GM23338 (cell line): Measurements from ENCODE around the gene MAP3K6. TPM values are rescaled to one million over a fixed set of nuclear protein-coding genes. Genes with fewer than 3 reads are reported as not detected.

Source experiments
- ATAC-seq: fragments of 200-7000 bp; cut with Tn5 transposase; 3 replicates; pipeline ENCODE4 v1.9.1; 2020
- DNase-seq: peaks from one replicate; pipeline ENCODE4 v3.0.0-alpha.2; 2015; ENCODE audit warnings: low spot score
- H2AFZ ChIP-seq: fragments of 200-600 bp; sonication (generic); 2 replicates; pipeline ENCODE4 v1.8.0; 2016; ENCODE audit warnings: antibody characterized with exemption, mild to moderate bottlenecking, moderate library complexity
- H3F3A ChIP-seq: fragments of 200-600 bp; sonication (generic); replicated peaks from 2 replicates; pipeline ENCODE4 v1.8.0; 2017; ENCODE audit warnings: antibody characterized with exemption, mixed run types, low read depth
- H3K27ac ChIP-seq: fragments of 200-600 bp; sonication (generic); 2 replicates; pipeline ENCODE4 v1.6.1; 2016; ENCODE audit warnings: low read depth
- H3K27me3 ChIP-seq: fragments of 200-600 bp; sonication (generic); 2 replicates; pipeline ENCODE4 v1.8.0; 2016; ENCODE audit warnings: mild to moderate bottlenecking, mixed run types, moderate library complexity; ENCODE audit not compliant: insufficient read depth
- H3K36me3 ChIP-seq: fragments of 200-600 bp; sonication (generic); 2 replicates; pipeline ENCODE4 v1.8.0; 2016; ENCODE audit warnings: mild to moderate bottlenecking; ENCODE audit not compliant: insufficient read depth
- H3K4me1 ChIP-seq: fragments of 200-600 bp; sonication (generic); 2 replicates; pipeline ENCODE4 v1.8.0; 2016; ENCODE audit warnings: mild to moderate bottlenecking, moderate library complexity; ENCODE audit not compliant: insufficient read depth
- H3K4me2 ChIP-seq: fragments of 200-600 bp; sonication (generic); 2 replicates; pipeline ENCODE4 v1.7.1; 2017; ENCODE audit warnings: mixed run types
- H3K4me3 ChIP-seq: fragments of 200-600 bp; sonication (generic); 2 replicates; pipeline ENCODE4 v1.6.1; 2016; ENCODE audit warnings: mixed run types
- H3K79me2 ChIP-seq: fragments of 200-600 bp; sonication (generic); replicated peaks from 2 replicates; pipeline ENCODE4 v1.8.0; 2017; ENCODE audit warnings: mild to moderate bottlenecking; ENCODE audit not compliant: insufficient read depth
- H3K9me2 ChIP-seq: fragments of 200-600 bp; sonication (generic); 2 replicates; pipeline ENCODE4 v1.8.0; 2017; ENCODE audit not compliant: insufficient read depth
- H4K20me1 ChIP-seq: fragments of 200-600 bp; sonication (generic); replicated peaks from 2 replicates; pipeline ENCODE4 v1.8.0; 2017; ENCODE audit warnings: mild to moderate bottlenecking; ENCODE audit not compliant: insufficient read depth
- H3K27ac Mint-ChIP-seq: 2 replicates; pipeline ENCODE4 v1.8.0; 2020; ENCODE audit warnings: inconsistent platforms, mild to moderate bottlenecking, moderate library complexity, mixed read lengths
- H3K27me3 Mint-ChIP-seq: 3 replicates; pipeline ENCODE4 v1.8.0; 2022; ENCODE audit warnings: low read depth, mild to moderate bottlenecking, moderate library complexity, mixed read lengths, inconsistent platforms; ENCODE audit not compliant: insufficient read depth, poor library complexity
- H3K36me3 Mint-ChIP-seq: 3 replicates; pipeline ENCODE4 v1.8.0; 2021; ENCODE audit warnings: low read depth, mild to moderate bottlenecking, inconsistent platforms, moderate library complexity, mixed read lengths
- H3K4me1 Mint-ChIP-seq: 3 replicates; pipeline ENCODE4 v1.8.0; 2020; ENCODE audit warnings: mild to moderate bottlenecking, inconsistent platforms, mixed read lengths
- H3K4me3 Mint-ChIP-seq: 3 replicates; pipeline ENCODE4 v1.8.0; 2021; ENCODE audit warnings: moderate library complexity, mild to moderate bottlenecking, inconsistent platforms, mixed read lengths
- H3K9me3 Mint-ChIP-seq: 3 replicates; pipeline ENCODE4 v1.8.0; 2020; ENCODE audit warnings: moderate library complexity, mild to moderate bottlenecking, inconsistent platforms, mixed read lengths
- CREB1 ChIP-seq: fragments of 250-450 bp; sonication (Bioruptor Pico); IDR thresholded peaks from 2 replicates; pipeline ENCODE4 v1.5.0; 2020; ENCODE audit warnings: low read depth, mild to moderate bottlenecking, moderate library complexity
- EZH2 ChIP-seq: fragments of 200-600 bp; sonication (generic); IDR thresholded peaks from one replicate; pipeline ENCODE4 v1.8.0; 2017; ENCODE audit warnings: antibody characterized with exemption, mild to moderate bottlenecking, low read depth; ENCODE audit not compliant: unreplicated experiment
- EZH2phosphoT487 ChIP-seq: fragments of 200-600 bp; sonication (generic); IDR thresholded peaks from one replicate; pipeline ENCODE4 v1.8.1; 2018; ENCODE audit warnings: antibody characterized with exemption; ENCODE audit not compliant: unreplicated experiment
- JUNB ChIP-seq: IDR thresholded peaks from one replicate; pipeline ENCODE4 v1.6.1; 2016; ENCODE audit warnings: antibody characterized with exemption; ENCODE audit not compliant: unreplicated experiment
- NANOG ChIP-seq: IDR thresholded peaks from 2 replicates; pipeline ENCODE4 v1.6.1; 2016; ENCODE audit warnings: antibody characterized with exemption, borderline replicate concordance
- POLR2AphosphoS5 ChIP-seq: IDR thresholded peaks from 2 replicates; pipeline ENCODE4 v1.6.1; 2016; ENCODE audit warnings: antibody characterized with exemption, low read depth
- STAT1 ChIP-seq: IDR thresholded peaks from one replicate; pipeline ENCODE4 v1.6.1; 2016; ENCODE audit warnings: antibody characterized with exemption; ENCODE audit not compliant: unreplicated experiment
- ZNF114 ChIP-seq: fragments of 250-450 bp; sonication (Bioruptor Pico); IDR thresholded peaks from 2 replicates; pipeline ENCODE4 v1.5.0; 2020; ENCODE audit warnings: mild to moderate bottlenecking, moderate library complexity
- ZNF331 ChIP-seq: fragments of 250-450 bp; sonication (Bioruptor Pico); IDR thresholded peaks from 2 replicates; pipeline ENCODE4 v1.5.0; 2020; ENCODE audit warnings: low read depth, mild to moderate bottlenecking, moderate library complexity
- polyA plus RNA-seq: library from polyadenylated mRNA; unstranded; fragments of >200 nt; fragmentation: Nextera tagmentation; extraction: Ambion mirVana; gene quantifications from 2 replicates; pipeline ENCODE4 v1.2.1, GENCODE V29; 2016
- total RNA-seq: library from RNA; depleted of rRNA; stranded (reverse); fragments of >200 nt; shearing (Covaris generic); gene quantifications from 2 replicates; pipeline ENCODE4 v1.2.3, GENCODE V29; 2014
- TF ChIP-seq, protein P1 (sequence below), 2 experiments: fragments of 200-600 bp in 1 of 2; sonication (generic) in 1 of 2; conservative IDR thresholded peaks; 2 replicates each; pipeline versions ENCODE4 v1.5.1 to v1.6.1; 2016 to 2017; ENCODE audit warnings: antibody characterized with exemption in 2 of 2, low read depth in 2 of 2, mild to moderate bottlenecking in 2 of 2, moderate library complexity in 1 of 2
- TF ChIP-seq, protein P2 (sequence below): IDR thresholded peaks from 2 replicates; pipeline ENCODE4 v1.6.1; 2016; ENCODE audit warnings: antibody characterized with exemption
- TF ChIP-seq, protein P3 (sequence below): IDR thresholded peaks from one replicate; pipeline ENCODE4 v1.6.1; 2018; ENCODE audit warnings: antibody characterized with exemption; ENCODE audit not compliant: unreplicated experiment
- TF ChIP-seq, protein P4 (sequence below): fragments of 250-450 bp; sonication (Bioruptor Pico); IDR thresholded peaks from 2 replicates; pipeline ENCODE4 v1.5.0; 2020; ENCODE audit warnings: mild to moderate bottlenecking, moderate library complexity

The MAP3K6 gene
- total and polyA plus RNA-seq, 2 experiments from 2014 or later = 8.2 to 10.6 TPM

DNA sequence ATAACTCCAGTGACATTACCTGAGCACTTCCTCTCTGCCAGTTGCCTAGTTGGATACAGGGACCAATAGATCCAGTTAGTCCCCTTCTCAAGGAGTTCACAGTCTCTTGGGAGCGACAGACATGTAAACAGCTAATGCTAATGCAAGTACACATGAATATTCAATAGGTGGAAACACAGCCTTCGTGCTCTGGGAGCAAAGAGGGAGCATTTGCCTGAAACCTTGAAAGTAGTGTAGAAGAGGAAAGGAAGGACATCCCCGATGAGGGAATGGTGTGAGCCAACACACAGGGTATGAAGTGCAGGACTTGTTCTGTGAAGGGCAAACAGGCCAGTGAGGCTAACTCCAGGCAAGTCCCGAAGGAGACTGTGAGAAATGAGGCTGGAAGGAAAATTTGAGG is 48.6 kb downstream of the MAP3K6 start:
- peaks cover 13% of the 10 kb centered on the region; the same call in 1 of the 2 replicates for H3F3A ChIP-seq
- peaks cover 9% of the 10 kb centered on the region for H3K79me2 ChIP-seq
- peaks cover 13% of the 10 kb centered on the region for H3K27me3 Mint-ChIP-seq
- no peak overlapping the region for H3K4me2 ChIP-seq
- no peak overlapping the region for H3K27ac Mint-ChIP-seq
- no peaks in the 10 kb centered on the region for H4K20me1 ChIP-seq
- no peak for DNase-seq
- no peaks in the 10 kb centered on the region for H3K9me3 Mint-ChIP-seq
- H3K4me3 ChIP-seq = no peak overlapping the region
- peaks cover 4% of the 10 kb centered on the region; the same call in 2 of the 3 replicates for H3K4me1 Mint-ChIP-seq
- H3K36me3 Mint-ChIP-seq = peaks cover 2% of the 10 kb centered on the region; the same call in 1 of the 3 replicates
- peak overlapping the region; percentile 84 for H2AFZ ChIP-seq
- TF ChIP-seq NANOG = no peak
- TF ChIP-seq ZNF331 (CRISPR knock-in tag) = no peak
- TF ChIP-seq, protein P1, sequence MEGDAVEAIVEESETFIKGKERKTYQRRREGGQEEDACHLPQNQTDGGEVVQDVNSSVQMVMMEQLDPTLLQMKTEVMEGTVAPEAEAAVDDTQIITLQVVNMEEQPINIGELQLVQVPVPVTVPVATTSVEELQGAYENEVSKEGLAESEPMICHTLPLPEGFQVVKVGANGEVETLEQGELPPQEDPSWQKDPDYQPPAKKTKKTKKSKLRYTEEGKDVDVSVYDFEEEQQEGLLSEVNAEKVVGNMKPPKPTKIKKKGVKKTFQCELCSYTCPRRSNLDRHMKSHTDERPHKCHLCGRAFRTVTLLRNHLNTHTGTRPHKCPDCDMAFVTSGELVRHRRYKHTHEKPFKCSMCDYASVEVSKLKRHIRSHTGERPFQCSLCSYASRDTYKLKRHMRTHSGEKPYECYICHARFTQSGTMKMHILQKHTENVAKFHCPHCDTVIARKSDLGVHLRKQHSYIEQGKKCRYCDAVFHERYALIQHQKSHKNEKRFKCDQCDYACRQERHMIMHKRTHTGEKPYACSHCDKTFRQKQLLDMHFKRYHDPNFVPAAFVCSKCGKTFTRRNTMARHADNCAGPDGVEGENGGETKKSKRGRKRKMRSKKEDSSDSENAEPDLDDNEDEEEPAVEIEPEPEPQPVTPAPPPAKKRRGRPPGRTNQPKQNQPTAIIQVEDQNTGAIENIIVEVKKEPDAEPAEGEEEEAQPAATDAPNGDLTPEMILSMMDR (conservative IDR thresholded peaks at IDR 0.05; ENCODE audit: low read depth in 2 of 2) = no peak
- TF ChIP-seq ZNF114 (CRISPR knock-in tag) = no peak
- TF ChIP-seq CREB1 (CRISPR knock-in tag) = no peak
- no peak for TF ChIP-seq POLR2AphosphoS5
- TF ChIP-seq, protein P2, sequence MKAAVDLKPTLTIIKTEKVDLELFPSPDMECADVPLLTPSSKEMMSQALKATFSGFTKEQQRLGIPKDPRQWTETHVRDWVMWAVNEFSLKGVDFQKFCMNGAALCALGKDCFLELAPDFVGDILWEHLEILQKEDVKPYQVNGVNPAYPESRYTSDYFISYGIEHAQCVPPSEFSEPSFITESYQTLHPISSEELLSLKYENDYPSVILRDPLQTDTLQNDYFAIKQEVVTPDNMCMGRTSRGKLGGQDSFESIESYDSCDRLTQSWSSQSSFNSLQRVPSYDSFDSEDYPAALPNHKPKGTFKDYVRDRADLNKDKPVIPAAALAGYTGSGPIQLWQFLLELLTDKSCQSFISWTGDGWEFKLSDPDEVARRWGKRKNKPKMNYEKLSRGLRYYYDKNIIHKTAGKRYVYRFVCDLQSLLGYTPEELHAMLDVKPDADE = no peak
- TF ChIP-seq EZH2phosphoT487 = no peak
- TF ChIP-seq STAT1 = no peak
- TF ChIP-seq, protein P3, sequence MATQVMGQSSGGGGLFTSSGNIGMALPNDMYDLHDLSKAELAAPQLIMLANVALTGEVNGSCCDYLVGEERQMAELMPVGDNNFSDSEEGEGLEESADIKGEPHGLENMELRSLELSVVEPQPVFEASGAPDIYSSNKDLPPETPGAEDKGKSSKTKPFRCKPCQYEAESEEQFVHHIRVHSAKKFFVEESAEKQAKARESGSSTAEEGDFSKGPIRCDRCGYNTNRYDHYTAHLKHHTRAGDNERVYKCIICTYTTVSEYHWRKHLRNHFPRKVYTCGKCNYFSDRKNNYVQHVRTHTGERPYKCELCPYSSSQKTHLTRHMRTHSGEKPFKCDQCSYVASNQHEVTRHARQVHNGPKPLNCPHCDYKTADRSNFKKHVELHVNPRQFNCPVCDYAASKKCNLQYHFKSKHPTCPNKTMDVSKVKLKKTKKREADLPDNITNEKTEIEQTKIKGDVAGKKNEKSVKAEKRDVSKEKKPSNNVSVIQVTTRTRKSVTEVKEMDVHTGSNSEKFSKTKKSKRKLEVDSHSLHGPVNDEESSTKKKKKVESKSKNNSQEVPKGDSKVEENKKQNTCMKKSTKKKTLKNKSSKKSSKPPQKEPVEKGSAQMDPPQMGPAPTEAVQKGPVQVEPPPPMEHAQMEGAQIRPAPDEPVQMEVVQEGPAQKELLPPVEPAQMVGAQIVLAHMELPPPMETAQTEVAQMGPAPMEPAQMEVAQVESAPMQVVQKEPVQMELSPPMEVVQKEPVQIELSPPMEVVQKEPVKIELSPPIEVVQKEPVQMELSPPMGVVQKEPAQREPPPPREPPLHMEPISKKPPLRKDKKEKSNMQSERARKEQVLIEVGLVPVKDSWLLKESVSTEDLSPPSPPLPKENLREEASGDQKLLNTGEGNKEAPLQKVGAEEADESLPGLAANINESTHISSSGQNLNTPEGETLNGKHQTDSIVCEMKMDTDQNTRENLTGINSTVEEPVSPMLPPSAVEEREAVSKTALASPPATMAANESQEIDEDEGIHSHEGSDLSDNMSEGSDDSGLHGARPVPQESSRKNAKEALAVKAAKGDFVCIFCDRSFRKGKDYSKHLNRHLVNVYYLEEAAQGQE = no peak
- TF ChIP-seq, protein P4, sequence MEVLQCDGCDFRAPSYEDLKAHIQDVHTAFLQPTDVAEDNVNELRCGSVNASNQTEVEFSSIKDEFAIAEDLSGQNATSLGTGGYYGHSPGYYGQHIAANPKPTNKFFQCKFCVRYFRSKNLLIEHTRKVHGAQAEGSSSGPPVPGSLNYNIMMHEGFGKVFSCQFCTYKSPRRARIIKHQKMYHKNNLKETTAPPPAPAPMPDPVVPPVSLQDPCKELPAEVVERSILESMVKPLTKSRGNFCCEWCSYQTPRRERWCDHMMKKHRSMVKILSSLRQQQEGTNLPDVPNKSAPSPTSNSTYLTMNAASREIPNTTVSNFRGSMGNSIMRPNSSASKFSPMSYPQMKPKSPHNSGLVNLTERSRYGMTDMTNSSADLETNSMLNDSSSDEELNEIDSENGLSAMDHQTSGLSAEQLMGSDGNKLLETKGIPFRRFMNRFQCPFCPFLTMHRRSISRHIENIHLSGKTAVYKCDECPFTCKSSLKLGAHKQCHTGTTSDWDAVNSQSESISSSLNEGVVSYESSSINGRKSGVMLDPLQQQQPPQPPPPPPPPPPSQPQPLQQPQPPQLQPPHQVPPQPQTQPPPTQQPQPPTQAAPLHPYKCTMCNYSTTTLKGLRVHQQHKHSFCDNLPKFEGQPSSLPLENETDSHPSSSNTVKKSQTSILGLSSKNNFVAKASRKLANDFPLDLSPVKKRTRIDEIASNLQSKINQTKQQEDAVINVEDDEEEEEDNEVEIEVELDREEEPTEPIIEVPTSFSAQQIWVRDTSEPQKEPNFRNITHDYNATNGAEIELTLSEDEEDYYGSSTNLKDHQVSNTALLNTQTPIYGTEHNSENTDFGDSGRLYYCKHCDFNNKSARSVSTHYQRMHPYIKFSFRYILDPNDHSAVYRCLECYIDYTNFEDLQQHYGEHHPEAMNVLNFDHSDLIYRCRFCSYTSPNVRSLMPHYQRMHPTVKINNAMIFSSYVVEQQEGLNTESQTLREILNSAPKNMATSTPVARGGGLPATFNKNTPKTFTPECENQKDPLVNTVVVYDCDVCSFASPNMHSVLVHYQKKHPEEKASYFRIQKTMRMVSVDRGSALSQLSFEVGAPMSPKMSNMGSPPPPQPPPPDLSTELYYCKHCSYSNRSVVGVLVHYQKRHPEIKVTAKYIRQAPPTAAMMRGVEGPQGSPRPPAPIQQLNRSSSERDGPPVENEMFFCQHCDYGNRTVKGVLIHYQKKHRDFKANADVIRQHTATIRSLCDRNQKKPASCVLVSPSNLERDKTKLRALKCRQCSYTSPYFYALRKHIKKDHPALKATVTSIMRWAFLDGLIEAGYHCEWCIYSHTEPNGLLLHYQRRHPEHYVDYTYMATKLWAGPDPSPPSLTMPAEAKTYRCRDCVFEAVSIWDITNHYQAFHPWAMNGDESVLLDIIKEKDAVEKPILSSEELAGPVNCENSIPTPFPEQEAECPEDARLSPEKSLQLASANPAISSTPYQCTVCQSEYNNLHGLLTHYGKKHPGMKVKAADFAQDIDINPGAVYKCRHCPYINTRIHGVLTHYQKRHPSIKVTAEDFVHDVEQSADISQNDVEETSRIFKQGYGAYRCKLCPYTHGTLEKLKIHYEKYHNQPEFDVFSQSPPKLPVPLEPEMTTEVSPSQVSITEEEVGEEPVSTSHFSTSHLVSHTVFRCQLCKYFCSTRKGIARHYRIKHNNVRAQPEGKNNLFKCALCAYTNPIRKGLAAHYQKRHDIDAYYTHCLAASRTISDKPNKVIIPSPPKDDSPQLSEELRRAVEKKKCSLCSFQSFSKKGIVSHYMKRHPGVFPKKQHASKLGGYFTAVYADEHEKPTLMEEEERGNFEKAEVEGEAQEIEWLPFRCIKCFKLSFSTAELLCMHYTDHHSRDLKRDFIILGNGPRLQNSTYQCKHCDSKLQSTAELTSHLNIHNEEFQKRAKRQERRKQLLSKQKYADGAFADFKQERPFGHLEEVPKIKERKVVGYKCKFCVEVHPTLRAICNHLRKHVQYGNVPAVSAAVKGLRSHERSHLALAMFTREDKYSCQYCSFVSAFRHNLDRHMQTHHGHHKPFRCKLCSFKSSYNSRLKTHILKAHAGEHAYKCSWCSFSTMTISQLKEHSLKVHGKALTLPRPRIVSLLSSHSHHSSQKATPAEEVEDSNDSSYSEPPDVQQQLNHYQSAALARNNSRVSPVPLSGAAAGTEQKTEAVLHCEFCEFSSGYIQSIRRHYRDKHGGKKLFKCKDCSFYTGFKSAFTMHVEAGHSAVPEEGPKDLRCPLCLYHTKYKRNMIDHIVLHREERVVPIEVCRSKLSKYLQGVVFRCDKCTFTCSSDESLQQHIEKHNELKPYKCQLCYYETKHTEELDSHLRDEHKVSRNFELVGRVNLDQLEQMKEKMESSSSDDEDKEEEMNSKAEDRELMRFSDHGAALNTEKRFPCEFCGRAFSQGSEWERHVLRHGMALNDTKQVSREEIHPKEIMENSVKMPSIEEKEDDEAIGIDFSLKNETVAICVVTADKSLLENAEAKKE = no peak
- no peak for TF ChIP-seq JUNB
- TF ChIP-seq EZH2 = no peak
- no peak for ATAC-seq
- H3K27me3 ChIP-seq = no peaks in the 10 kb centered on the region
- no peak overlapping the region for H3K4me3 Mint-ChIP-seq
- H3K4me1 ChIP-seq = peaks cover 5% of the 10 kb centered on the region; the same call in 1 of the 2 replicates
- H3K9me2 ChIP-seq = no peaks in the 10 kb centered on the region
- no peak overlapping the region for H3K27ac ChIP-seq
- no peaks in the 10 kb centered on the region for H3K36me3 ChIP-seq
